Right ventricle myocardium inferior (tissue), 1 donor: ENCODE measurements around the gene ANO1. TPM values are rescaled to one million over a fixed set of nuclear protein-coding genes. Genes with fewer than 3 reads are reported as not detected.

ENCODE experiments used
- ATAC-seq: fragments of 200-7000 bp; cut with Tn5 transposase; one replicate; pipeline ENCODE4 v1.9.1; 2020; ENCODE audit warnings: mild to moderate bottlenecking, moderate library complexity
- DNase-seq: peaks from one replicate; pipeline ENCODE4 v3.0.0; 2021; ENCODE audit errors: missing footprints
- intact Hi-C: fragments of 100-400 bp; cut with DNase I; formaldehyde crosslinking; loops from one replicate; pipeline ENCODE4 v1.11.0; 2022
- total RNA-seq: library from RNA; stranded (reverse); fragmentation: NEBNext Ultra II Directional; extraction: Animal tissue kit (Norgen Biotek cat#: 25700); gene quantifications from one replicate; pipeline ENCODE4 v1.2.1, GENCODE V29; 2021
- donor health status: DM: no; HTN: yes; CAD: no; lungs with severe emphysema.

ANO1 gene
- total RNA-seq, 1 donor from 2014 or later = 6.7 TPM

- DNase-seq (no peak), ATAC-seq (no peak)
- intact Hi-C loops = no loop called here
Observed at GRCh38 chr11:70142221-70142875, 64.2 kb downstream of the ANO1 start.

GRCh38 chr11:70144262-70144661, 66.1 kb downstream of the ANO1 start:
- ATAC-seq = no peak
- intact Hi-C loops = no loop called here
- DNase-seq = no peak

- ATAC-seq (no peak), DNase-seq (no peak)
- intact Hi-C loops = no loop called here
Observed at GRCh38 chr11:70145071-70145470, 67.0 kb downstream of the ANO1 start.

- DNase-seq (no peak), ATAC-seq (no peak)
- intact Hi-C loops = no loop called here
Observed at GRCh38 chr11:70145841-70146240, 67.7 kb downstream of the ANO1 start.

- ATAC-seq (no peak), DNase-seq (no peak)
- intact Hi-C loops = no loop called here
Observed at GRCh38 chr11:70146299-70146698, 68.2 kb downstream of the ANO1 start.

GRCh38 chr11:70146895-70147520, 68.9 kb downstream of the ANO1 start:
- no peak for ATAC-seq
- DNase-seq = no peak
- intact Hi-C loops = no loop called here

- DNase-seq = no peak
- ATAC-seq = no peak
- intact Hi-C loops = no loop called here
Observed at GRCh38 chr11:70147668-70148067, 69.6 kb downstream of the ANO1 start.

GRCh38 chr11:70151671-70152070, 73.6 kb downstream of the ANO1 start:
- ATAC-seq (no peak), DNase-seq (no peak)
- intact Hi-C loops = no loop called here

GRCh38 chr11:70153133-70153727, 75.1 kb downstream of the ANO1 start:
- intact Hi-C loops = no loop called here
- no peak for ATAC-seq
- no peak for DNase-seq

GRCh38 chr11:70155386-70155785, 77.3 kb downstream of the ANO1 start:
- DNase-seq (no peak), ATAC-seq (no peak)
- intact Hi-C loops = no loop called here

- intact Hi-C loops = no loop called here
- no peak for DNase-seq
- no peak for ATAC-seq
Observed at GRCh38 chr11:70156291-70157037, 78.3 kb downstream of the ANO1 start.

GRCh38 chr11:70158201-70158600, 80.1 kb downstream of the ANO1 start:
- intact Hi-C loops = no loop called here
- ATAC-seq = no peak
- DNase-seq = no peak

- ATAC-seq (no peak), DNase-seq (no peak)
- intact Hi-C loops = no loop called here
Observed at GRCh38 chr11:70158757-70159389, 80.8 kb downstream of the ANO1 start.

- intact Hi-C loops = no loop called here
- DNase-seq (no peak), ATAC-seq (no peak)
Observed at GRCh38 chr11:70159627-70160570, 81.8 kb downstream of the ANO1 start.

- intact Hi-C loops = no loop called here
- no peak for ATAC-seq
- DNase-seq = no peak
Observed at GRCh38 chr11:70161043-70161625, 83.0 kb downstream of the ANO1 start.

- no peak for DNase-seq
- intact Hi-C loops = no loop called here
Observed at GRCh38 chr11:70164705-70165104, 86.6 kb downstream of the ANO1 start.

GRCh38 chr11:70167120-70167519, 89.0 kb downstream of the ANO1 start:
- intact Hi-C loops = no loop called here
- DNase-seq (no peak), ATAC-seq (no peak)

More at GRCh38 chr11:70164705-70165104, 86.6 kb downstream of the ANO1 start:
- no peak for ATAC-seq
